Activated naive CD4-positive, alpha-beta T cell treated with anti-CD3 and anti-CD28 coated beads for 36 hours (primary cell): ENCODE measurements around the gene KCNQ1OT1. TPM values are rescaled to one million over a fixed set of nuclear protein-coding genes. Genes with fewer than 3 reads are reported as not detected.

ENCODE experiments used
- CTCF ChIA-PET: fragments of 350-600 bp; sonication (Branson Sonifier 250); formaldehyde crosslinking; loops from one replicate; lab custom pipeline; 2021; ENCODE audit warnings: antibody characterized with exemption; lab: Charles Lee
- DNase-seq: peaks from one replicate; pipeline ENCODE4 v3.0.0-alpha.2; 2020
- H3K27ac Mint-ChIP-seq: one replicate; pipeline ENCODE4 v1.8.0; 2021; ENCODE audit warnings: mild to moderate bottlenecking, mixed read lengths
- H3K27me3 Mint-ChIP-seq: one replicate; pipeline ENCODE4 v1.8.0; 2021; ENCODE audit warnings: low read depth, mixed read lengths
- H3K36me3 Mint-ChIP-seq: one replicate; pipeline ENCODE4 v1.8.0; 2021; ENCODE audit warnings: low read depth, mixed read lengths
- H3K4me1 Mint-ChIP-seq: one replicate; pipeline ENCODE4 v1.8.0; 2021; ENCODE audit warnings: low read depth, mixed read lengths
- H3K4me3 Mint-ChIP-seq: one replicate; pipeline ENCODE4 v1.8.0; 2021; ENCODE audit warnings: mild to moderate bottlenecking, moderate library complexity, mixed read lengths
- H3K9me3 Mint-ChIP-seq: one replicate; pipeline ENCODE4 v1.8.0; 2021; ENCODE audit warnings: mixed read lengths
- intact Hi-C: fragments of 100-400 bp; cut with micrococcal nuclease; formaldehyde crosslinking; loops from one replicate; pipeline ENCODE4 v1.15.1; 2023
- total RNA-seq, 2 experiments: library from RNA; stranded (reverse); gene quantifications; one replicate each; pipeline ENCODE4 v1.2.3, GENCODE V29; 2021

Gene KCNQ1OT1
- total RNA-seq, 2 experiments from 2014 or later = 0.17 to 0.20 TPM

GRCh38 chr11:2590131-2590964, 109.4 kb downstream of the KCNQ1OT1 start:
- Mint-ChIP-seq H3K4me1 (no peaks in the 10 kb centered on the region), H3K27ac (no peak overlapping the region), H3K36me3 (peaks cover 27% of the 10 kb centered on the region), H3K27me3 (no peaks in the 10 kb centered on the region), H3K4me3 (no peak overlapping the region), H3K9me3 (peaks cover 7% of the 10 kb centered on the region)
- CTCF ChIA-PET = no interaction called here
- intact Hi-C loops = no loop called here
- no peak for DNase-seq

- intact Hi-C loops = no loop called here
- Mint-ChIP-seq H3K4me1 (no peaks in the 10 kb centered on the region), H3K9me3 (peaks cover 7% of the 10 kb centered on the region), H3K27me3 (no peaks in the 10 kb centered on the region), H3K4me3 (no peak overlapping the region), H3K27ac (no peak overlapping the region), H3K36me3 (peaks cover 24% of the 10 kb centered on the region)
- CTCF ChIA-PET = interaction anchor here (0.9 kb wide), 1 partner anchor 288 kb away, joined by 3 read pairs; no protein-coding TSS in a partner anchor
- DNase-seq = no peak
Measured at GRCh38 chr11:2589538-2589934, 110.3 kb downstream of the KCNQ1OT1 start.

- Mint-ChIP-seq H3K4me1 (no peaks in the 10 kb centered on the region), H3K4me3 (no peak overlapping the region), H3K27ac (no peak overlapping the region), H3K27me3 (no peaks in the 10 kb centered on the region), H3K36me3 (peaks cover 18% of the 10 kb centered on the region), H3K9me3 (peaks cover under 1% of the 10 kb centered on the region)
- intact Hi-C loops = no loop called here
- no peak for DNase-seq
- CTCF ChIA-PET = interaction anchor here (0.9 kb wide), 1 partner anchor 289 kb away, joined by 3 read pairs; no protein-coding TSS in a partner anchor
Measured at GRCh38 chr11:2588809-2589537, 110.8 kb downstream of the KCNQ1OT1 start.

DNA sequence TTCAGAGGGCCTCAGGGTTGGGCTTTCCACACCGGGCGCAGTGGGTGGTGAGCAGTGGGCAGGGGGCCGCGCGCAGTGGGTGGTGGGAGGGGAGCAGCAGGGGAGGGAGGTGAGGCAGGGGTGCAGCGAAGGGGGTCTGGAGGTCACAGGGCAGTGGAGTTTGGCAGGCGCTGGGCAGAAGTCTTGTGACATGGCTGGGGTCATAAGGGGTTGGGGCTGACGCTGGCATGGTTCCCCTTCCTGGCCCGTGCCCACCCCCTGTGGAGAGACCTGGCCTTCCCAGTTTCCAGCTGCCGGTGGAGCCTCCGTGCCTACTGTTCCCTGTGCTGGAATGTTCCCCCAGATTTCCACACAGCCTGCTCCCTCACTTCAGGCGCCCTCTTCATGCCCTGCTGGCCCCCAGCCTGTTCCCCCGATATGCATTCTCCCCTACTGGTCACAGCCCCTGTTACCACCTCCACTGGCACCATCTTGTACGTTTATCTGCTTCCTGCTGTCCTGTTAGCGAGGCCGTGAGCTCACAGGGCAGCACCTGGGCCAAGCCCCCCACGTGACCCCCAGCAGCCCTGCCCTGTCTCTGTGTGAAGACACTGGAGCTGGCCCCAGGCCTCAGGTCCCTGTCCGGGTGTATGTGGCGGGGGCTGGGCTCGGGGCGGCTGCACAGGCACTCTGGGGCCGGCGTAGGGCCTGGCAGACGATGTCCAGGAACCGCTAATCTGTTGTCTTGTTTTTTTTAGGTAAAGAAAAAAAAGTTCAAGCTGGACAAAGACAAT, 111.6 kb downstream of the KCNQ1OT1 start:
- Mint-ChIP-seq H3K27ac (no peak overlapping the region), H3K36me3 (peaks cover 11% of the 10 kb centered on the region), H3K4me3 (no peak overlapping the region), H3K4me1 (no peaks in the 10 kb centered on the region), H3K27me3 (no peaks in the 10 kb centered on the region), H3K9me3 (no peaks in the 10 kb centered on the region)
- intact Hi-C loops = no loop called here
- CTCF ChIA-PET = no interaction called here
- DNase-seq = no peak

DNA sequence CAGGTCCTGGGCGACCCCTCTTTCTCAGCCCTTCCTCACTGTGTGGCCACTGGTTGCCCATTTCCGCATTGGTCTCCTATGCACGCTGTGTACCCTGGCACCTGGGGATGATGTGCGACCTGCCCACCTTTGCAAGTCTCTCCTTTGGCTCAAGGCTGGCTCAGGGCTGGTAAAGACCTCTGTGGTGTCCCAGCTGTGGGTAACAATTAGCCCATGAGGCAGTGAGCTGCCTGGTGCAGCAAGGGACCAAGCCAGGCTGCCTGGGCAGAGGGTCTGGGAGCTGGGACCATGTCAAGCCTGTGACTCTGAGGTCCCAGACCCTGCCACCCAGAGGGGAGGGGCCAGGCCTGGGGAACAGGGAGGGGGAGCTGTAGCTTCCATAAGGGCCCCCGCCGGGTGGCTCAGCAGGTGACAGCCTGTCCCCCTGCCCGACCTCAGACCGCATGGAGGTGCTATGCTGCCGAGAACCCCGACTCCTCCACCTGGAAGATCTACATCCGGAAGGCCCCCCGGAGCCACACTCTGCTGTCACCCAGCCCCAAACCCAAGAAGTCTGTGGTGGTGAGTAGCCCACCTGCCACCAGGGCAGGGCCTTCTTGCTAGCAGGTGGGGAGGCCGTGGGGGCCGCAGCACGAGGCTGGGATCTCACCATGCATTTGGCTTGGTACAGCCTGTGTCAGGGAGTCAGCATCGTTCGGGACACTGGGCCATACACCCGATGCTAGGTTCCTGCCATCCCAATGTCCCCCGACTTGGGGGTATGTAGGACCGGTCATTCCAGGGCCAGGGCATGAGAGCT, 112.5 kb downstream of the KCNQ1OT1 start:
- Mint-ChIP-seq H3K27ac (no peak overlapping the region), H3K9me3 (no peaks in the 10 kb centered on the region), H3K4me3 (no peak overlapping the region), H3K4me1 (no peaks in the 10 kb centered on the region), H3K27me3 (no peaks in the 10 kb centered on the region), H3K36me3 (peaks cover 8% of the 10 kb centered on the region)
- CTCF ChIA-PET = no interaction called here
- DNase-seq = no peak
- intact Hi-C loops = no loop called here

GRCh38 chr11:2586793-2587131, 113.0 kb downstream of the KCNQ1OT1 start:
- DNase-seq = no peak
- intact Hi-C loops = no loop called here
- Mint-ChIP-seq H3K9me3 (no peaks in the 10 kb centered on the region), H3K27me3 (no peaks in the 10 kb centered on the region), H3K4me3 (no peak overlapping the region), H3K36me3 (peaks cover 6% of the 10 kb centered on the region), H3K27ac (no peak overlapping the region), H3K4me1 (no peaks in the 10 kb centered on the region)
- CTCF ChIA-PET = no interaction called here

DNA sequence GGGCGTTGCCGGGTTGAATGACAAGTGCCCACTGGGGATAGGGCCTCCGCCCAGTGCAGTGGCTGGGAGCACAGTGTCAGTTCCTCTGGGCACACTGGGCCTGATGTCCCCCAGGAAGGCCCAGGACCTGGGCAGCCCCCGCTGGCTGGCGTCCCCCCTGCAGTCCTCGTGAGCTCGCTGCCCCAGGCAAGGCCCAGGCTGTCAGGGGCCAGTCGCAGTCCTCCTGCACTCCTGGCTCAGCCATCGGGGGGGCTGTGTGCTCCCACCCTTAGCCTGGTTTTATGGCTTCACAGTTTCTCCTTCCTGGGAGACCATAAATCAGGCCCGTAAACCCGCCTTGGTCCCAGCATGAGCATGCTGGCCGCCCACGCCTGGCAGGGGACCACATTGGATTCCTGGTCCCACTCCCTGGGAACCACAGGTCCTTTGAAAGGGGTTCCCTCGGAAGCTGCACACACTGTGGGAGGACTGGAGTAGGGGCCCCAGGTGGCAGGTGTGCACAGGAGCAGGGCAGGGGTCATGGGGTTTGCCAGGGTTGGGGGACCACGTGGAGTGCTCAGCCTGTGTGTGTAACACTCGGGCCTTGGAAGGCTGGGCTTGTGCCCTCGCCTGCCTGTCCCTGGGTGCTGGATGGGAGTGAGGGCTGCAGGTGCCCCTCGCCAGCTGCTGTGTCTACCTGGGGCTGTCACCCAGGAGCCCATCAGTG, 113.6 kb downstream of the KCNQ1OT1 start:
- Mint-ChIP-seq H3K27ac (no peak overlapping the region), H3K36me3 (peaks cover 6% of the 10 kb centered on the region), H3K4me3 (no peak overlapping the region), H3K9me3 (no peaks in the 10 kb centered on the region), H3K27me3 (no peaks in the 10 kb centered on the region), H3K4me1 (no peaks in the 10 kb centered on the region)
- CTCF ChIA-PET = no interaction called here
- no peak for DNase-seq
- intact Hi-C loops = no loop called here

GRCh38 chr11:2585566-2586086, 114.2 kb downstream of the KCNQ1OT1 start:
- Mint-ChIP-seq H3K9me3 (no peaks in the 10 kb centered on the region), H3K4me3 (no peak overlapping the region), H3K27ac (no peak overlapping the region), H3K36me3 (peaks cover 2% of the 10 kb centered on the region), H3K4me1 (no peaks in the 10 kb centered on the region), H3K27me3 (no peaks in the 10 kb centered on the region)
- no peak for DNase-seq
- intact Hi-C loops = no loop called here
- CTCF ChIA-PET = no interaction called here

DNA sequence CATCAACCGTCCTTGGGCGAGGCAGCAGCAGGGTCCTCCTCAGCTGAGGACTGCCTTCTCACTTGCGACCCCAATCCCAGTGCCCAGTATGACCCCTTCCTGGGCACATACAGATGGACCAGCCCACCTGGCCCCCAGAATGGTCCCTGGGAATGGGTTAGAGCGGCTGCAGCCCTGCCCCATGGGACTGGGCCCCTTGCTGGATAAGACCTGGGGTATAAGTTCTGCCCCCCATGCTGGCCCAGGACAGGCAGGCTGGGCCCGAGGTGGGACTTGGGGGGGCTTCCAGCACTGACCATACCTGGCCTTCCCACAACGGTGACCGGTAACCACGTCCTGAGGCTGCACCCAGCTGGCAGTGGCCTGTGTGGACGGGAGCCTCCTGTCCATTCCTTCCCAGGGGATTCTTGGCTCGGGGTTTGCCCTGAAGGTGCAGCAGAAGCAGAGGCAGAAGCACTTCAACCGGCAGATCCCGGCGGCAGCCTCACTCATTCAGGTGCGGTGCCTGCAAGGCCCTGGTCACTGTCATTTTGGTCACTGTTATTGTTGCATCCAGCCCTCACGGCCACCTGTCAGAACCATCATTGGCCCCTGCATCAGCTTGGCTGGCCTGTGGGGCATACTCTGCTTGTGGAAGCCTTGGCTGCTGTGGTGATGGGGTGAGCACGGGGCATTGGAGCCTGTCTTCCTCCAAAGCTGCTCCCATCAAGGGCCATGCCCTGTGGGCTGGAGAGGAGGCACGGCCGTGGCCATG, 114.8 kb downstream of the KCNQ1OT1 start:
- H3K4me3 Mint-ChIP-seq = no peak overlapping the region
- CTCF ChIA-PET = interaction anchor here (0.6 kb wide), 1 partner anchor 143 kb away, joined by 3 read pairs; no protein-coding TSS in a partner anchor
- intact Hi-C loops = no loop called here

DNA sequence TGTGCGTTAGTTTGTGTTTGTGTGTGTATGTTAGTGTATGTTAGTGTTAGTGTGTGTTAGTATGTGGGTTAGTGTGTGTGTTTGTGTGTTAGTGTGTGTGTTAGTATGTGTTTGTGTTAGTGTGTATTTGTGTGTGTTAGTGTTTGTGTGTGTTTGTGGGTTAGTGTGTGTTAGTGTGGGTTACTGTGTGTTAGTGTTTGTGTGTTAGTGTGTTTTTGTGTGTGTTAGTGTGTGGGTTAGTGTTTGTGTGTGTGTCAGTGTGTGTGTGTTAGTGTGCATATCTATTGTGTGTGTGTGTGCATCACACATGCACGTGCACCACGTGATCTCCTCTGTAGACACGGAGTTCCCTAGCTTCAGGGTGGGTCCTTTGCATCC, 115.4 kb downstream of the KCNQ1OT1 start:
- H3K4me1 Mint-ChIP-seq = no peaks in the 10 kb centered on the region
- intact Hi-C loops = no loop called here
- no peaks in the 10 kb centered on the region for H3K27me3 Mint-ChIP-seq
- no peak overlapping the region for H3K27ac Mint-ChIP-seq
- no peak for DNase-seq
- CTCF ChIA-PET = no interaction called here
- H3K9me3 Mint-ChIP-seq = no peaks in the 10 kb centered on the region
- H3K4me3 Mint-ChIP-seq = no peak overlapping the region
- H3K36me3 Mint-ChIP-seq = no peaks in the 10 kb centered on the region

More for the DNA sequence above, 114.8 kb downstream of the KCNQ1OT1 start:
- H3K4me1 Mint-ChIP-seq = no peaks in the 10 kb centered on the region
- no peaks in the 10 kb centered on the region for H3K36me3 Mint-ChIP-seq
- no peak for DNase-seq
- no peak overlapping the region for H3K27ac Mint-ChIP-seq
- no peaks in the 10 kb centered on the region for H3K27me3 Mint-ChIP-seq
- no peaks in the 10 kb centered on the region for H3K9me3 Mint-ChIP-seq

- no peak overlapping the region for H3K4me3 Mint-ChIP-seq
- no peaks in the 10 kb centered on the region for H3K9me3 Mint-ChIP-seq
- intact Hi-C loops = no loop called here
- H3K4me1 Mint-ChIP-seq = no peaks in the 10 kb centered on the region
- no peaks in the 10 kb centered on the region for H3K27me3 Mint-ChIP-seq
- no peaks in the 10 kb centered on the region for H3K36me3 Mint-ChIP-seq
- no peak for DNase-seq
- CTCF ChIA-PET = no interaction called here
- H3K27ac Mint-ChIP-seq = no peak overlapping the region
Measured at GRCh38 chr11:2583605-2583958, 116.2 kb downstream of the KCNQ1OT1 start.
